Endometrium (tissue), 2 donors: ENCODE results near the gene SNU13.
"Not testable (repeated sequence)": the region's sequence is repeated elsewhere in the genome, so short reads cannot be mapped to it uniquely, and the experiment has no call there.

ENCODE experiments used
- FAIRE-seq: peaks from 2 replicates; lab custom pipeline; 2012; peaks lifted over from hg19 to GRCh38; lab: Jason Lieb, UNC
- donor health status: control.
- donor health status: control.

Gene SNU13

DNA sequence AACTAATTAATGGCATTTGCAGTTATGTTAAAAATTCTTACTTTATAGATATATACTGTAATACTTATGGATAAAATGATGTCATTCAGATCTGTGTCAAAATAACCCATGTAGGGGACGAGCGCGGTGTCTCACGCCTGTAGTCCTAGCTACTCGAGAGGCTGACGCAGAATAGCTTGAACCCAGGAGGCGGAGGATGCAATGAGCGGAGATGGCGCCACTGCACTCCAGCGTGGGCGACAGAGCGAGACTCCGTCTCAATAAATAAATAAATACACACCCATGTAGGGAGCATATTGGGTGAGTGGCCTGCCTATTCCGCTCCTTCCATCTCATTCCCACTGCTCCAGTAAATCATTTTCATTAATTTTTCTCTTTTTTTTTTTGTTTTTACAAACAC lies 7.1 kb downstream of the SNU13 start:
- no peak for FAIRE-seq

DNA sequence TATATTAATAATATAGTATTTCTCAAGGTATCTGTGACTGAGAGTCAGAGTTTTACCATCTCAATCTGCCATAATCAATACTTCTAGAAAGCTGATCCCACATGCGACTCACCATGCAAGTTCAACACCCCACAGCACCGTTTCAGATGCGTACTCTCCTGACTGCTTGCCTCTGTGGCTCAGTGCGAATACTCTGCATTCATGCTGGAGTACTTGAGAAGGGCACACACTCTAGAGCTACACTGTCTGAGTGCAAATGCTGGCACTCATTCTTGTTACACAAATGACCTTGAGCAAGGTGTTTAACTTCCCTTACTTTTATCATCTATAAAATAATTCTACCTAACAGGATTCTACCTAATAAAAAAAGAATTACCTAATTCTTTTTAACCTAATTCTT lies 12.5 kb downstream of the SNU13 start:
- no peak for FAIRE-seq

- FAIRE-seq = no peak
These were observed 13.8 kb downstream of the SNU13 start for GRCh38 chr22:41674846-41675340.

- no peak for FAIRE-seq
These were observed 15.7 kb downstream of the SNU13 start for GRCh38 chr22:41672780-41673509.

- FAIRE-seq = not testable (repeated sequence)
These were observed 16.6 kb downstream of the SNU13 start for GRCh38 chr22:41672096-41672495.

DNA sequence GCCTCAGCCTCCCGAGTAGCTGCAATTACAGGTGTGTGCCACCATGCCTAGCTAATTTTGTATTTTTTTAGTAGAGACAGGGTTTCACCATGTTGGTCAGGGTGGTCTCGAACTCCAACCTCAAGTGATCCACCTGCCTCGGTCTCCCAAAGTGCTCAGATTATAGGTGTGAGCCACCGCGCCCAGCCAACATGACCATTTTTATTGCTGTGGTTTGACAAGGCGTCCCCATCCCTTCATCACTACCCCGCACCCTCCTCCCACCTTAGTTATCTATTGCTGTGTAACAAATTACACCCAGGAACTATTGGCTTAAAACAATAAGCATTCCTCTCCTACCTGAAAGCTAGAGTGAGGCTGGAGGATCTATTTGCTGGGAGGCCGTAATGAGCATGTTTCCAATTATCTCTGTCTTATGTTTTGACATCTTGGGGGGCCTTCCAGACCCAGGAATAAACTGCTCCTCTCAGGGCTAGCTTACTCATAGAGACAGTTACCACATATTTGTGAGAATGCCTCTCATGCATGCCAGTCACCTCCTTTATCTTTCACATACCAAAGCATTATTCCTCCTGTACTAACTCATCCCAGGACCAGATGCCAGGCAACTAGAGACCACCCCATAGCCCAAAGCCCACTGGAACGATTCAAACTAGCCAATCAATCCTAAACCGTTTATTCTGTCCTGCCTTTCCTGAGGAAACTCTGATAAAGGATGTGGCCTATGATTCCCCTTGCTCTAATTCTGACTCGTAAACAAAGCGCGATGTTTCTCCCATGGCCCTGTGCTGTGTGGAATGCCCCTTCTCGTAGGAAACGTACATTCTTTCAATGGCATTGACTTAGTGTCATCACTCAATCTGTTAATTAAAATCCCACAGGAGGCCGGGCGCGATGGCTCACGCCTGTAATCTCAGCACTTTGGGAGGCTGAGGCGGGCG lies 19.4 kb downstream of the SNU13 start:
- no peak for FAIRE-seq

GRCh38 chr22:41664951-41665350 lies 23.7 kb downstream of the SNU13 start:
- no peak for FAIRE-seq

DNA sequence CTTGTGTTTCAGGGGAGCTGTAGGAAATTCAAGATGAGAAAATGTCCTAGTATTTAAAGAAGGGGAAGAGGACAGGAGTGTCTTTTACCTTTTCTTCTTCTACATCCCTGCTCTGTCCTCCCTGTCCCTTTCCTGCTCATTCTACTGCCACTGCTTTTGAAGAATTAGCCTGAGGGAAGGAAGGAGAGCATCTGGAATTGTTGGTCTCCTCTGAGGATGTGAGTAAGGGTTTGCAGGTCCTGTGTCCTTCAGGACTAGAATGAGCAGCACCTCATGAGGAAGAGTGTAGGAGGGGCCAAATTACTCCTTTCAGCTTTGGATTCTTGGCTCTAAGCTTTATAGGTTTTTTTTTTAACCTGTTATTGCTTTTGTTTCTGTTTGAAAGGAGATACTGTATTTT lies 24.2 kb downstream of the SNU13 start:
- FAIRE-seq = no peak

DNA sequence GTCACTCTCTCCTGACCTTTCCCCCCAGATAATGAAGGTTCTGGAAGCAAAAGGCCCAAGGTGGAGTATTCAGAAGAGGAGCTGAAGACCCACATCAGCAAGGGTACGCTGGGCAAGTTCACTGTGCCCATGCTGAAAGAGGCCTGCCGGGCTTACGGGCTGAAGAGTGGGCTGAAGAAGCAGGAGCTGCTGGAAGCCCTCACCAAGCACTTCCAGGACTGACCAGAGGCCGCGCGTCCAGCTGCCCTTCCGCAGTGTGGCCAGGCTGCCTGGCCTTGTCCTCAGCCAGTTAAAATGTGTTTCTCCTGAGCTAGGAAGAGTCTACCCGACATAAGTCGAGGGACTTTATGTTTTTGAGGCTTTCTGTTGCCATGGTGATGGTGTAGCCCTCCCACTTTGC lies 25.1 kb downstream of the SNU13 start:
- not testable (repeated sequence) for FAIRE-seq

- FAIRE-seq = no peak
These were observed 27.0 kb downstream of the SNU13 start for GRCh38 chr22:41661713-41662112.

GRCh38 chr22:41661088-41661487 lies 27.6 kb downstream of the SNU13 start:
- no peak for FAIRE-seq

DNA sequence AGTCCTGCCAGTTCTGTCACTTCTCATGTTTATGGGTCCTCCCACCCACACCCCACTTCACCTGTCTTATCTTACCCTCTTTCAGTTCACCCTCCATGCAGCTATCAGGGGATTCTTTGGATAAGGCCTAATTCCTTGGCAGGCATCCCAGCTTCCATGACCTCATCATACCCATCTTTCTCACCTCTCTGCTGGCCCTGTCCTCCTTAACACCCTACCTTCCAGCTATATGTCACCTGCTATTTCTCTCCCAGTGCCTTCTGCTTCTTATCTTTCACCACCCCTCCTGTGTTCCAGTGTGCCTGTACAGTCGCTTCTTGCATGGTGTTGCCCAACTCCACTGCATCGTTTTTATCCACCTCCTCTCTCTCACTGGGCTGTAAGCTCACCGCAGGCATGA lies 28.3 kb downstream of the SNU13 start:
- no peak for FAIRE-seq

- no peak for FAIRE-seq
These were observed 28.7 kb downstream of the SNU13 start for GRCh38 chr22:41659941-41660340.

DNA sequence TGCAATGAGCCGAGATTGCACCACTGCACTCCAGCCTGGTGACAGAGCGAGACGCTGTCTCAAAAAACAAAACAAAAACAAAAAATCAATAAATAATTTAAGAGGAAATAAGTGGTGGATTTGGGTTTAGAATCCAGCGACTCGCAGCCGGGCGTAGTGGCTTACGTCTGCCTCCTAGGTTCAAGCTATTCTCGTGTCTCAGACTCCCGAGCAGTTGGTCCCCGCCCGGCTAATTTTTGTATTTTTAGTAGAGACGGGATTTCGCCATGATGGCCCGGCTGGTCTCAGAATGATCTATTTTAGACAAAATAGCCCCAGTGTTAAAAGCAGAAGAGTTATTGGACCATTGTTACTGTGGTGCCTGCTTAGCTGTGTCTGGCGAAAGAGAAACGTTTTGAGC lies 29.8 kb downstream of the SNU13 start:
- no peak for FAIRE-seq

GRCh38 chr22:41657709-41658108 lies 31.0 kb downstream of the SNU13 start:
- no peak for FAIRE-seq

- no peak for FAIRE-seq
These were observed 32.1 kb downstream of the SNU13 start for GRCh38 chr22:41656556-41656955.

- no peak for FAIRE-seq
These were observed 34.3 kb downstream of the SNU13 start for GRCh38 chr22:41654322-41654721.

DNA sequence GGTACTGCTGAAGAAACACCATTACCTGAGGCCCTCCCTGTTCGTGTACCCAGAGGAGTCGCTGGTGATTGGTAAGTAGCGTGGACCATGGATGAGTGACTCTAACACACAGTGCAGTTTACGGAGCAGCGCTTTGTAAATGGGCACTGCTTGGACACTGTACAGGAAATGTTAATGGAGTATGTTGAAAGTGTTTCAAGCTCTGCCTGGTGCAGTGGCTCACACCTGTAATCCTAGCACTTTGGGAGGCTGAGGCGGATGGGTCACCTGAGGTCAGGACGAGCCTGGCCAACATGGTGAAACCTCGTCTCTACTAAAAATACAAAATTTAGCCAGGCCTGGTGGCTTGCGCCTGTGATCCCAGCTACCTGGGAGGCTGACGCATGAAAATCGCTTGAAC lies 37.8 kb downstream of the SNU13 start:
- no peak for FAIRE-seq

DNA sequence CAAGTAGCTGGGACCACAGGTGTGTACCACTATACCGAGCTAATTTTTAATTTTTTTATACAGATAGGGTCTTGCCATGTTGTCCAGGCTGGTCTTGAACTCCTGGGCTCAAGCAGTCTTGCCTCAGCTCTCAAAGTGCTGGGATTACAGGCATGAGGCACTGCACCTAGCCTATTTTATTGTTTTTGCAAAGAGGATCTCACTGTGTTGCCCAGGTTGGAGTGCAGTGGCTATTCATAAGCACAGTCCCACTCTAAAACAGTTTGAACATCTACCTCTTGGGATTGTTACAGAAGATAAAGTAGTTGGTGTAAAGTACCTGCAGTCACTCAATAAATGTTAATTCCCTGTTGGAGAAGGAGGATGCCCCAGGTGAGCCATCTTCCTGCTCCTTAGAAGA lies 38.4 kb downstream of the SNU13 start:
- no peak for FAIRE-seq

- no peak for FAIRE-seq
These were observed 40.2 kb downstream of the SNU13 start for GRCh38 chr22:41648432-41648831.

DNA sequence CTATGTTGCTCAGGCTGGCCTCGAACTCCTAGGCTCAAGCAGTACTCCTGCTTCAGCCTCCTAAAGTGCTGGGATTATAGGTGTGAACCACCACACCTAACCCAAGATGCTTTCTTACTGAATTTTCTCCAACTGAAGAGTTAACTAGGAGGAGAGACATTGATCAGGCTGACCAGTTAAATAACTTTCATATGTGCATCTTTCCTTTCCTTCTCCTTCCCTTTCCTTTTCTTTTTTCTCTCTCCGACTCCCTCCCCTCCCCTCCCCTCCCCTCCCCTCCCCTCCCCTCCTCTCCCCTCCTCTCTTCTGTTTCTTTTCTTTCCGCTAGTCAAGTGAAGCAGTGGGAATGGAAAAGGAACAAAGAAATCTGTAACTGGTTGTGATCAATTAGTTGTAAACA lies 40.9 kb downstream of the SNU13 start:
- no peak for FAIRE-seq

GRCh38 chr22:41642331-41643110 lies 46.1 kb downstream of the SNU13 start:
- FAIRE-seq = no peak
